HUES64 (cell line): ENCODE measurements around the gene UBE2S. TPM values are rescaled to one million over a fixed set of nuclear protein-coding genes. Genes with fewer than 3 reads are reported as not detected.
"Not testable (repeated sequence)": the region's sequence is repeated elsewhere in the genome, so short reads cannot be mapped to it uniquely, and the experiment has no call there.

ENCODE experiments used
- H3K27ac ChIP-seq: 2 replicates; pipeline ENCODE4 v1.7.0; 2013; ENCODE audit warnings: low read depth, low read length, inconsistent platforms
- H3K27me3 ChIP-seq: 2 replicates; pipeline ENCODE4 v1.6.1; 2013; ENCODE audit warnings: mild to moderate bottlenecking, low read length; ENCODE audit not compliant: insufficient read depth
- H3K36me3 ChIP-seq: 2 replicates; pipeline ENCODE4 v1.6.1; 2013; ENCODE audit warnings: mild to moderate bottlenecking, low read length; ENCODE audit not compliant: insufficient read depth
- H3K4me1 ChIP-seq: 2 replicates; pipeline ENCODE4 v1.6.1; 2013; ENCODE audit warnings: mild to moderate bottlenecking, low read length, moderate library complexity; ENCODE audit not compliant: insufficient read depth
- H3K4me3 ChIP-seq: 2 replicates; pipeline ENCODE4 v1.5.1; 2013; ENCODE audit warnings: mild to moderate bottlenecking, low read length, moderate library complexity
- H3K9ac ChIP-seq: 2 replicates; pipeline ENCODE4 v1.6.1; 2013; ENCODE audit warnings: mild to moderate bottlenecking, low read depth, low read length
- H3K9me3 ChIP-seq: 2 replicates; pipeline ENCODE4 v1.6.1; 2013; ENCODE audit warnings: low read depth, low read length; ENCODE audit not compliant: insufficient read depth
- WGBS: fragments of 150-250, 120-280 bp; methylation state at CpG from one replicate; pipeline ENCODE4 v1.1.7; 2013; ENCODE audit warnings: missing lambda C conversion rate; 5-methylcytosine and 5-hydroxymethylcytosine counted together
- polyA plus RNA-seq, 2 experiments: library from polyadenylated mRNA; stranded (reverse); fragments of 50-300 nt; gene quantifications; one replicate each; pipeline ENCODE4 v1.2.3, GENCODE V29; 2013

The UBE2S gene
- 234 TPM for polyA plus RNA-seq (2013, experiment 1 of 2)
- polyA plus RNA-seq (2013, experiment 2 of 2), result 243 TPM

GRCh38 chr19:55407550-55407799 is at the start of gene UBE2S:
TSS of gene UBE2S (minus strand) at chr19:55407788. CDS start at chr19:55407589, 199 bp downstream.
- H3K4me3 ChIP-seq, result peak within 1 kb of the TSS; percentile 94
- H3K27me3 ChIP-seq, H3K9me3 ChIP-seq: not testable (repeated sequence)
- WGBS, result under 1% methylated on average over 36 of the region's 36 CpGs
- H3K4me1 ChIP-seq, result peaks cover 12% of the 10 kb centered on the region
- peaks cover 39% of the 10 kb centered on the region for H3K36me3 ChIP-seq
- peak within 1 kb of the TSS; percentile 96 for H3K27ac ChIP-seq
- peak within 1 kb of the TSS; percentile 86 for H3K9ac ChIP-seq

- peaks cover 11% of the 10 kb centered on the region for H3K4me1 ChIP-seq
- H3K9ac ChIP-seq, result no peak overlapping the region
- peaks cover 12% of the 10 kb centered on the region for H3K27me3 ChIP-seq
- no peak overlapping the region for H3K4me3 ChIP-seq
- H3K9me3 ChIP-seq, result no peaks in the 10 kb centered on the region
- no peak overlapping the region for H3K27ac ChIP-seq
- no peaks in the 10 kb centered on the region for H3K36me3 ChIP-seq
- 93% methylated on average over 14 of the region's 14 CpGs for WGBS
These were observed 48.8 kb upstream of the UBE2S start for GRCh38 chr19:55456347-55456746.

DNA sequence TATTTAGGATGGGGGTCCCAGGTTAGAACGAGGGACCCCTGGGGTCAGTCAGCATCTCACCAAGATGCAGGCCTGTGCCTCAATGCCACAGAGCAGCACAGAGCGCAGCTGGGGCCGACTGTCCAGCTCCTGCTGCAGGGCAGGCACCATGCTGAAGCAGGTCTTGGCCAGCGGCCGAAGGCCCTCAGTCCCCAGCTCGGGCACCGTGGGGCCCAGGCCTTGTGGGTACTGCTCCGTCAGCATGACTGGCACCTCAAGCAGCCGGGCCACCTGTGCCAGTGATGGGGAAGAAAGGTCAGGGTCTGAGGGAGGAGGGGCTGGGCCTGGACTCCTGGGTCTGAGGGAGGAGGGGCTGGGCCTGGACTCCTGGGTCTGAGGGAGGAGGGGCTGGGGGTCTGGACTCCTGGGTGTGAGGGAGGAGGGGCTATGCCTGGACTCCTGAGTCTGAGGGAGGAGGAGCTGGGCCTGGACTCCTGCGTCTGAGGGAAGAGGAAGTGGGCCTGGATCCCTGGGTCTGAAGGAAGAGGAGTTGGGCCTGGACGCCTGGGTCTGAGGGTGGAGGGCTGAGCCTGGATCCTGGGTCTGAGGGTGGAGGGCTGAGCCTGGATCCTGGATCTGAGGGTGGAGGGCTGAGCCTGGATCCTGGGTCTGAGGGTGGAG is 48.1 kb upstream of the UBE2S start:
- WGBS, result 91% methylated on average over 11 of the region's 11 CpGs
- Histone ChIP-seq H3K4me3 (no peak overlapping the region), H3K36me3 (no peaks in the 10 kb centered on the region), H3K27ac (no peak overlapping the region), H3K4me1 (peaks cover 11% of the 10 kb centered on the region), H3K27me3 (peaks cover 19% of the 10 kb centered on the region), H3K9me3 (no peaks in the 10 kb centered on the region), H3K9ac (no peak overlapping the region)

DNA sequence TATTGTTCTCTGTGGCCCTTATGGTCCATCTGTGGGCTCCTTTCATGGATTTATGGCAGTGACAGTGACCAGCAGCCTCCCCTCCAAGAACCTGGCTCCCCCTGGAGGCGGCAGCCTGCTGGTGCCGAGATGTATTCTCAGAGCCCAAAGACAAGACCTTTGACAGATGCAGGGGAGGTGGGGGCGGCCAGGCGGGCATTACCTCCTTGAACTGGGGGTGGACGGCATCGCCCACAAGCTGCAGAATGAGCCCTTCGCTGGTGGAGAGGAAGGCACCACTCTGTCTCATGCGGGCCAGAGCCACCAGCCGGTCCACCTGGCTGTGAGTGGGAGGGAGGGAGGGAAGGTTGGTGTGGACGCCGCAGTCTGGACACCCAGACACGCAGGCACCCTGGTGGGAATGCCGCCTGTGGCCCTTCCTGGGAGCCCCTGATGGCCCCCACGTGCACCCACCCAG is 47.2 kb upstream of the UBE2S start:
- Histone ChIP-seq H3K9me3 (no peaks in the 10 kb centered on the region), H3K4me3 (no peak overlapping the region), H3K27ac (no peak overlapping the region), H3K9ac (no peak overlapping the region), H3K27me3 (peaks cover 26% of the 10 kb centered on the region), H3K36me3 (no peaks in the 10 kb centered on the region), H3K4me1 (peaks cover 3% of the 10 kb centered on the region; the same call in 1 of the 2 replicates)
- 71% methylated on average over 14 of the region's 14 CpGs for WGBS

DNA sequence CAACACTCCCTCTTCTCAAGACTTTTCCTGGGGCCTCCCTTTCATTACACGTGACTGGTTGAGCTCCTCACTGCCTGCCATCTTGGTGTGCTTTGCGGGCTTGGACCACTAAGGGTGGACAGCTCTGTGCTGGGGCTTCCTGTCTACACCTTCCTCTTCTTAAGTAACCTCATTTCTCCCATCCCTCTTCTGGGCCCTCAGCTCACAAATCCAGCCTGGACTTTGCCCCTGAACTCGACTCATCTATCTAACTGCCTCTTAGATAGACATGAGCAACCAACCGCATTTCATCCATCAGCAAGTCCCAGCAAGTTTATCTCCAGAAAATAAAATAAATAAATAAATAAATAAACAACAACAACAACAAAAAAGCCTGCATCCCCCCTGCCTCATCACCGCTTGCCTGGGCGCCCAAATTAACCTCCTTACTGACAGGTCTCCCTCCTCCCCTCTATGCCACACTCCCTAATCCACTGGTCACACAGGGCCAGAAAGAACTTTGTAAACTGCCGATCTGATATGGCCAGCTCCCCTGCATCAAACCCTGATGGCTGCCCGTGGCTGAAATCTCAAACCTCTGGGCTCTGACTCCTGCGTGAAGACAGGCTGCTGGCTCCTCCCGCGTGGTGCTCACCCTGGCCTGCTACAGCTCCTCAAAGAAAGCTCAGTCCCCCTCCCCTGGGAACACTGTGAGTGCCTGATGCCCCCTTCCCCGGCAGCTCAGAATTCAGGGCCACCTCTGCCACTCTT is 46.1 kb upstream of the UBE2S start:
- 90% methylated on average over 12 of the region's 12 CpGs for WGBS
- Histone ChIP-seq H3K9ac (no peak overlapping the region), H3K4me3 (no peak overlapping the region), H3K27ac (no peak overlapping the region), H3K27me3 (peaks cover 38% of the 10 kb centered on the region), H3K36me3 (no peaks in the 10 kb centered on the region), H3K9me3 (no peaks in the 10 kb centered on the region), H3K4me1 (no peaks in the 10 kb centered on the region; the same call in 1 of the 2 replicates)

DNA sequence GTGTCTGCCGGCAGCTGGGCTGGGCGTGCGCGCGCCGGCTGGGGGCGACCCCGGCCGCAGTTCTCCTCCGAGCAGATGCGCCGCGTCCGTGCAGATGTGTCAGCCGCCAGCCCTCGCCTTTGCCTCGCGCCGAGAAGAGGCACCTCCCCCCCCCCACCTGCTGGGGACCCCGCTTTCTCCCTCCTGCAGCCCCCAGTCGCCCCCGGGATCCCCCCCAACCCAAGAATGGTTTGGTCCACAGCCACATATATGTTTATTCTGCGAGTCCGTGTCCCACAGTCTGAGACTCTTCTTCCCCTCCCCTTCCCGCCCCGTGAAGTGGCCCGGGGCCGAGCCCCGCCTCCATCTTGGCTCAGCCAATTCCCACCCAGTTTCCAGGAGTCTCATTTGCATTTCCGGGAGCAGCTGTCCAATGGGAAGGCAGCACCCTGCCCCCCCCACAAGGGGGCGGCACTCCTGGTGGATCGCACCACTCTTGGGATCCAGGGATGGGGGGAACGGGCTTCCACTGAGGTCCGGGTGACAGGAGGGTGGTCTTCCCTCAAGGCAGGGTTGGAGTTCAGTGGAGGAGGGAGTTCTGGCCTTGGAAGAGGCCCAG is 45.3 kb upstream of the UBE2S start:
- 8% methylated on average over 33 of the region's 34 CpGs for WGBS
- Histone ChIP-seq H3K9me3 (no peaks in the 10 kb centered on the region), H3K27ac (no peak overlapping the region), H3K9ac (no peak overlapping the region), H3K4me3 (peak overlapping the region; percentile 48), H3K36me3 (no peaks in the 10 kb centered on the region), H3K4me1 (no peaks in the 10 kb centered on the region; the same call in 1 of the 2 replicates), H3K27me3 (peaks cover 46% of the 10 kb centered on the region)

DNA sequence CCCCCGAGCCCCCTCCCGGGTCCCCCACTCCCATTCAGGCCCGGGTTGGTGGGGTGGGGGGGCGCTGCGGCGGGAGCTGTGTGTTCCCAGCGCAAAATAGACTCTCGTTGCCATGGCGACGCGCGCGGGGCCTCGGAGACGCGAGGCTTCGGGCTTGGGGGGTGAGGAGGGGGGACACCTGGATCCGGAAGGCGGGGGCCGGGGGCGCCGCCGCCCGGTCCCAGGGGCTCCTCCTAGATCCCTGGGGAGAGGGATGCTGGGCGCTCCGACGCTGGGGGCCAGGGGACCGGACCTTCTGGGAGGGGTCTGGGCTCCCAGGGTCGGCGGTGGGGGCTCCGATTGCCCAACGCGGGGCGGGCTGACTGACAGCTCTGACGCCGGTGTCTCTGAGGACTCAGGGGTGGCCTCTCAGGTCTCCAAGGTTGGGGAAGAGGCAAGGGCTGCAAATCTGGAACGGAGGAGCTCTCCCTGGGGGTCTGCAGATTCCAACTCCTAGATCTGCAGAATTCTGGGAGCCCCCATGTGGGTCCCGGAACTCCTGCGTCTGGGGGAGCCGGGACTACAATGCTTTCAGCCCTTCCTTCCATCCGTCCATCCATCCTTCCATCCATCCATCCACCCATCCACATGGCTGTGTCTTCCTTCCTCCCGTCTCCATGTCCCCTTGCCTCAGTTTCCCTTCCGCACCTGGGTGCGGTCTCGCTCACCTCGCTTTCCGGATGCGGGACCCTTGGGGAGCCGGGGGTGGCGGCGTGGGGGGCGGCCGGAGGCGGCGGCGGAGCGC is 44.6 kb upstream of the UBE2S start:
- Histone ChIP-seq H3K27me3 (peaks cover 53% of the 10 kb centered on the region), H3K4me3 (peak overlapping the region; percentile 48), H3K9me3 (no peaks in the 10 kb centered on the region), H3K27ac (no peak overlapping the region), H3K36me3 (no peaks in the 10 kb centered on the region), H3K4me1 (no peaks in the 10 kb centered on the region; the same call in 1 of the 2 replicates), H3K9ac (no peak overlapping the region; the same call in 1 of the 2 replicates)
- WGBS, result 5% methylated on average over 55 of the region's 57 CpGs

DNA sequence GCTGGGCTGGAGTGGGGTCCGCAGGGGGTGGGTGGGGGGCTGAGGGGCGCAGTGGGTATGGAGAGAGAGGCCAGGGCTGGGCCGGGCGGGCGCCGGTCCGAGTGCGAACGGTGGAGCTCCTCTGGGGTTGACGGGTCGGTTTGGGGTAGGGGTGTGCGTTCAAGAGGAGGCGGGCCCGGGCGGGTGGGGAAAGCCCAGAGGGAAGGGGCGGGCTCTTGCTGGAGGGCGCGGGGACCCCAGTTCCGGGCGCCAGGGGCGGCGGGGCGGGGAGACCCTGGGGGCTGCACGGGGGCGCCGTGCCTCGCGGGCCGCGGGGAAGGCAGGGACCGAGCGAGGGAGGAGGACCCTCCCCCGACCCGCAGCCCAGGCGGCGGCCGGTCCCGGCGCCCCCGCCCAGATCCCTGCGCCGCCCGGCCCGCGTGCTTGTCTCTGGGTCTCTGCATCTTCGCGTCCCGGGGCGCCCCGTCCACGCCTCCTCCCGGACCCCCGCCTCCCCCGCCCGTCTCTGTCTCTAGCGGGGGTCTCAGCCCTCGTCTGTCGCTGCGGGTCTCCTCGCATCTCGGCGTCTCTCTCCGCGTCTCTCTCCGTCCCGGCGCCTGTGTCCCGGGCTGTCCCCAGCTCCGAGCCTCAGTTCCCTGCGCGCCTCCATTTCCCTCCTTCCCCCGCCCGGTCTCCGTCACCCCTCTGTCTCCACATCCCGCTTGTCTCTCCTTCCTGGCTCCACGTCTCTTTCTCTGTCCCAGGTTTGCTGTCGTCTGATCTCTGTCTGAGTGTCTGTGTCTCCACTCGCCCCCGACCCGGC is 43.8 kb upstream of the UBE2S start:
- Histone ChIP-seq H3K4me3 (peak overlapping the region; percentile 37), H3K9me3 (no peaks in the 10 kb centered on the region), H3K36me3 (no peaks in the 10 kb centered on the region), H3K27ac (no peak overlapping the region), H3K4me1 (no peaks in the 10 kb centered on the region; the same call in 1 of the 2 replicates), H3K27me3 (peaks cover 61% of the 10 kb centered on the region), H3K9ac (no peak overlapping the region)
- WGBS, result 3% methylated on average over 79 of the region's 80 CpGs

DNA sequence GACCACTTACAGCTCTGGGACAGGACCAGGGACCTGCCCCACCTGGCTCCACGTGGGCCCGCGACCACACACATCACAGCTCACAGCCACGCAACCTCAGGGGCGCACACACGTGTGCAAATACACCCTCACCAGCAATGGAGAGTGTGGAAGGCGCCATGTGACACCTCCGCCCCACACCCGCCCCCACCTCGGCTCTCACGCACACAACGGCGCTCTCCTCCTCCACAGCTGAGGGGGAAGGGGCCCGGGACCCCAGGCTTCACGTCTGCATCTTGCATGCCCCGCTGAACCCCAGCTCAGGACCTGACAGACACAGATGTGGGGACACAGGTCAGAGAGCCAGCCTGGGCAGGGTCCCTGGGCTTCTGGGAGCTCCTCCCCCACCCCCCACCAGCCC is 41.9 kb upstream of the UBE2S start:
- no peak overlapping the region for H3K9ac ChIP-seq
- H3K4me3 ChIP-seq, result no peak overlapping the region
- H3K36me3 ChIP-seq, result no peaks in the 10 kb centered on the region
- H3K4me1 ChIP-seq, result no peaks in the 10 kb centered on the region; the same call in 1 of the 2 replicates
- no peaks in the 10 kb centered on the region for H3K9me3 ChIP-seq
- H3K27ac ChIP-seq, result no peak overlapping the region
- peaks cover 79% of the 10 kb centered on the region for H3K27me3 ChIP-seq
- 39% methylated on average over 16 of the region's 16 CpGs for WGBS

GRCh38 chr19:55448175-55448490 is 40.5 kb upstream of the UBE2S start:
- H3K4me3 ChIP-seq, H3K36me3 ChIP-seq, H3K4me1 ChIP-seq, H3K9me3 ChIP-seq, H3K27ac ChIP-seq, H3K9ac ChIP-seq: not testable (repeated sequence)
- peaks cover 93% of the 10 kb centered on the region for H3K27me3 ChIP-seq
- 91% methylated on average over 5 of the region's 5 CpGs for WGBS
